T-helper 17 cell (primary cell): ENCODE data around the gene ADARB2. TPM values are rescaled to one million over a fixed set of nuclear protein-coding genes. Genes with fewer than 3 reads are reported as not detected.
"Not testable (repeated sequence)": the region's sequence is repeated elsewhere in the genome, so short reads cannot be mapped to it uniquely, and the experiment has no call there.

Experiments used
- ATAC-seq: fragments of 150-1000 bp; cut with Tn5 transposase; 2 replicates; pipeline ENCODE4 v1.10.0; 2021; ENCODE audit warnings: mild to moderate bottlenecking, moderate library complexity
- DNase-seq, 3 donors: peaks; one replicate each; pipeline versions ENCODE4 v3.0.0 to v3.0.0-alpha.2; 2020 to 2021
- H3K9me3 ChIP-seq: one replicate; pipeline ENCODE4 v1.7.0; 2013; ENCODE audit warnings: low read length, mild to moderate bottlenecking; ENCODE audit not compliant: control insufficient read depth, poor library complexity, severe bottlenecking
- H3K27ac Mint-ChIP-seq: one replicate; pipeline ENCODE4 v1.8.0; 2022; ENCODE audit warnings: mild to moderate bottlenecking, moderate library complexity, mixed read lengths
- H3K27me3 Mint-ChIP-seq: one replicate; pipeline ENCODE4 v1.8.0; 2022; ENCODE audit warnings: mixed read lengths
- H3K36me3 Mint-ChIP-seq: one replicate; pipeline ENCODE4 v1.8.0; 2022; ENCODE audit warnings: low read depth, mixed read lengths
- H3K4me1 Mint-ChIP-seq: one replicate; pipeline ENCODE4 v1.8.0; 2022; ENCODE audit warnings: mild to moderate bottlenecking, mixed read lengths
- H3K4me3 Mint-ChIP-seq: one replicate; pipeline ENCODE4 v1.8.0; 2022; ENCODE audit warnings: mild to moderate bottlenecking, moderate library complexity, mixed read lengths
- total RNA-seq, 4 donors: library from RNA in 2 of 4; stranded (reverse) in 2 of 4; gene quantifications; one replicate each; pipeline ENCODE4 v1.2.3 and lab custom pipeline; 2022 to 2026

ADARB2 gene
- total RNA-seq, 2 donors from 2014 or later = 0.18 TPM; not detected in 1

DNA sequence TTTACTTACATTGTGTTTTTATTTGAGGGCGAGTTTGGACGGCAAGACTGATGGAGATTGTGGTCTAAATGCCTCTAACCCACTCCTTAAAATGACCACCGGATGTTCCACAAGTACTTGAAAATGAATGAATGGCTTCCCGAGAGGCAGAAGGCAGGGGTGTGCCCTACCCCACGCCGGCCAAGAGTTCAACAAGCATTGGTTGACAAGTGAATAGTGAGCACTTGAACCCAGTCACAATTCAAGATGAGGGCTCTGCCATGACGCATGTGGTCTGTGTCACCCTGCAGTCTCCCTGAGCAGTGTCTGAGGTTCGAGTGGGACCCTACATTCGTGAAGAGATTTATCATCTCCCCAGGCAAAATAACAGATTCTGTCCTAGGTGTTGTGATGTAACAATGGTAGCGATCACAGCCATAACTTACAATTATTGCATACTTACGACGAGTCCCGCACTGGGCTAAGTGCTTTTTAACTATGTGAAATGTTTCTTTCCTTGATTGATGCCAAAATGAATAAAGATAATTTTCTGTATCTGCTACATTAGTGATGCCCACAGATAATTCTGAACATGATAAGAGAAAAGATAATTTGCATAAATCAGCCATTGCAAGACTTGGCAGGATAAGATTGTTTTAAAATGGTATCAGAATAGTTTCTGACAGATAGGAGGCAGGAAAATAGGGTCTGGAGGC, 375.8 kb downstream of the ADARB2 start:
- Mint-ChIP-seq H3K4me1 (peaks cover 9% of the 10 kb centered on the region), H3K27me3 (peaks cover 32% of the 10 kb centered on the region), H3K4me3 (no peak overlapping the region), H3K27ac (no peak overlapping the region), H3K36me3 (peaks cover 2% of the 10 kb centered on the region)
- no peak for ATAC-seq
- H3K9me3 ChIP-seq = no peaks in the 10 kb centered on the region
- DNase-seq = no peak

DNA sequence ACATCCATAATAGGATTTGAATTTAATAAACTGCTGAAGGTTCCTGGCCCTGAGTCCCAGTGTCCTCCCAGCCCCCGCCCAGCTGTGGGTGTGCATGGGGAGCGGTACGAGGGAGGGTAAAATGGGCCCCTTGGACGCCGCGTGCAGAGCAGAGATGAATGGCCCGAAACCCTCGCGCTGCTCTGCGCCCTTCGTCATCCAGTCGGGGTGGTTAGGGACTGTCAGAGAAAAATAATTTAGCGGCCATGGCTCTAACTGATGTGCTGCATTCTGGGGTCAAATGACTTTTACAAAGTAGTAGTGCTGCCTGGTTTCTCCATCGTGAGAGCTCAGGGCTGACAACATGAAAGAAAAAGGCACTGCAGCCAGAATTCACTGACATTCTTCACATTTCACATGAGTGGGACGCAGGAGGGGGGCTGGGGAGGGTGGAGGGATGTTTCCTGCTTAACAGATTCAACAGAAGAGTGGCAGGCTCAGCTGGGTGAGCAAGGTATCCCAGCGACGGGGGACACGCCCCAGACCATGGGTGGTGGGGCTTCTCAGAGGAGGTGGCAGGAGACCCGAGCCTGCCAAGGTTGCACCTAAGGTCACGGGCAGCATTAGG, 376.7 kb downstream of the ADARB2 start:
- H3K27ac Mint-ChIP-seq = no peak overlapping the region
- DNase-seq (no peak), ATAC-seq (no peak)
- H3K4me3 Mint-ChIP-seq = no peak overlapping the region
- H3K4me1 Mint-ChIP-seq = peaks cover 9% of the 10 kb centered on the region
- peaks cover 30% of the 10 kb centered on the region for H3K27me3 Mint-ChIP-seq
- H3K36me3 Mint-ChIP-seq = no peaks in the 10 kb centered on the region
- H3K9me3 ChIP-seq = no peaks in the 10 kb centered on the region

DNA sequence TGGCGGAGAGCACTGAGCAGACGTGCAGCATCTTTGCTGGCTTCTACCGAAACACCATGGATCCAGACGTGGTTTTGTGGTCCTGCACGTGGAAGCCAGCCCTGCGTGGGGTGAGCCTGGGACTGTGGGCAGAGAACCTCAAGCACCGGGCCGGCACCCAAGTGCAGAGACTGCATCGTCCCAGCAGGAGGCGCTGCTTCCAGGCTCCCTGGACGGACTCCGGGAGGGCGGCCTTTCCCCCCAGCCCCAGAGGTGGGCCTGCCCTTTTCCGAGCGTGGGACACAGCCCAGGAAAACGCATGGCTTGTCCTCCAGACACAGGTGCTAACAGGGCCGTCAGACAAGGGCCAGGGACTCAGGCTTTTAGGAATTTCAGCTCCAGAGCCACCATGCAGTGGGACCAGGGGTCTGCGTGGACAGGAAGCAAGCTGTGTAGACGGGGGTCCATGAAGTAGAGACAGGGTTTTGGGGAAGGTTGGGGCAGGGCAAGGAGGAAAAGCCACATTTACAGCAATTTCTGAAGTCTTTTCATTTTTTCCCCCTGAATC, 377.2 kb downstream of the ADARB2 start:
- Mint-ChIP-seq H3K4me3 (no peak overlapping the region), H3K36me3 (no peaks in the 10 kb centered on the region), H3K27ac (no peak overlapping the region), H3K27me3 (peaks cover 34% of the 10 kb centered on the region), H3K4me1 (peaks cover 9% of the 10 kb centered on the region)
- DNase-seq (no peak), ATAC-seq (no peak)
- H3K9me3 ChIP-seq = no peaks in the 10 kb centered on the region

DNA sequence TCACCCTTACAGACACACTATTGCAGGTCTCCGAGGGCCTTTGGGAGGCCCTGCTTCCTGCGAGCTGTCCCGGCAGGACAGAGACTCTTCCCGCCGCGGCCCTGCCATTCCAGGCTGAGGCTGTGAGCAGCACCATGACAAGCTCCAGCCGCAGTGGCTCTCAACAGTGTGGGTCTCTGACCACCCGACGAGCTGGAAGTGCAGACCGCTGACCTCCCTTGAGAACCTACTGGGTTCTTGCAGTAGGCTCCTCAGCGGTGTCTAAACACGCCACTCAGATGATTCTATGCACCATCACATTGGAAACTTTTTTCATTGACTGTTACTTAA, 377.7 kb downstream of the ADARB2 start:
- peaks cover 37% of the 10 kb centered on the region for H3K27me3 Mint-ChIP-seq
- H3K4me1 Mint-ChIP-seq = peaks cover 9% of the 10 kb centered on the region
- ATAC-seq = no peak
- no peaks in the 10 kb centered on the region for H3K9me3 ChIP-seq
- no peak overlapping the region for H3K27ac Mint-ChIP-seq
- H3K4me3 Mint-ChIP-seq = peak overlapping the region; percentile 31
- no peak for DNase-seq
- no peaks in the 10 kb centered on the region for H3K36me3 Mint-ChIP-seq

DNA sequence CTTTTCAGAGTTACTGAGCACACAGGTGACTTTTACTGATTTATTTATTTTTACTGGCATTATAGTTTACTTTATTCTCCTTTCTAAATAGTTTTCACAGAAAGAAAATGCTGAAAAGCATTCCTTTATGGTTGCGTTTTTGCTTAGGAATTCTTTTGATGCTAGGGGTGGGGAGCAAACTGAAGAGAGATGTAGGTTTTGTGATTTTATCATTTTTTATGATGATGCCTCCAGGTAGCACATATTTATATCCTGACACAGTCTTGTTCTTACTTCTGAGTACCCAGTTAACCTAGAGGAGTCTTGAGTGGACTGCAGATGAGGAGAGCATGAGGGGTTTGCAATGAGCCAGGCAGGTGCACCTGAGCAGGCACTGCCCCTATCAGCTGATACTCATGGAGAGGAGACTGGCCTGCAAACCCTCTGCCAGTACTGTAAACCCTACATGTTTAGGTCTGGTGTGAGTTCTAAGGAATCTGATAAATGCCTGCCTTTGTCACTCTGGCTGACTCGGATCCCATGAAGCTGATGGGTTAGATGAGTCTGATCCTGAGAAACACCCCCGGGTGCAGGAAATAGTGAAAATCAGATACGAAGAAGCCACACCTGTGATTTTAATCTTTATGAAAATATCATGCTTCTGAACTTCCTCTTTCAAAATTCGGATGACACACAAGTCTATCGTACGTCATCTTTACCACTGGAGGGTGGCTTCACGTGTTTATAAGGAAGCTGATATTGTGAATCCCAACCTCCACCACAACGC, 378.3 kb downstream of the ADARB2 start:
- Mint-ChIP-seq H3K27ac (peak overlapping the region; percentile 16), H3K36me3 (no peaks in the 10 kb centered on the region), H3K4me3 (peak overlapping the region; percentile 31), H3K27me3 (peaks cover 37% of the 10 kb centered on the region), H3K4me1 (peaks cover 9% of the 10 kb centered on the region)
- ATAC-seq (peak; percentile 60), DNase-seq (no peak)
- no peaks in the 10 kb centered on the region for H3K9me3 ChIP-seq

DNA sequence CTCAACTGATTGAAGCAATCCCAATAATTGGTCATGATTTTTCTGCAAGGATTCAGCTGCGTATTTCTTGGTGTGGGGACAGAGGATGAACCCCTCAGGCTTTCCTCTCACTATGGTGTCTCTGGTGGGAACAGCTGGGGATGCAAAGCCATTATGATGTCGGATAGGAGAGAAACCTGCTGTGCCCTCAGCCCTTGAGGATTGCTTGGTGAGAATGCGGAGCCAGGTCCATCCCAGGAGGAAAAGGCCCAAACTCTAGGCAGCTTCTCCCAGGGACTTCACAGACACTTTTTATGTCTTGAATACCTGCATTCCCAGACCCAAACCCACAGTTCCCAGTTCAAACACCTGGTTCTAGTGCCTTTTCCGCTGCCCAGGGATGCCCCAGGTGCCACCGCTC, 379.2 kb downstream of the ADARB2 start:
- H3K4me1 Mint-ChIP-seq = peaks cover 9% of the 10 kb centered on the region
- H3K9me3 ChIP-seq = no peaks in the 10 kb centered on the region
- no peaks in the 10 kb centered on the region for H3K36me3 Mint-ChIP-seq
- H3K27ac Mint-ChIP-seq = peak overlapping the region; percentile 16
- H3K4me3 Mint-ChIP-seq = no peak overlapping the region
- ATAC-seq (no peak), DNase-seq (no peak)
- peaks cover 37% of the 10 kb centered on the region for H3K27me3 Mint-ChIP-seq

DNA sequence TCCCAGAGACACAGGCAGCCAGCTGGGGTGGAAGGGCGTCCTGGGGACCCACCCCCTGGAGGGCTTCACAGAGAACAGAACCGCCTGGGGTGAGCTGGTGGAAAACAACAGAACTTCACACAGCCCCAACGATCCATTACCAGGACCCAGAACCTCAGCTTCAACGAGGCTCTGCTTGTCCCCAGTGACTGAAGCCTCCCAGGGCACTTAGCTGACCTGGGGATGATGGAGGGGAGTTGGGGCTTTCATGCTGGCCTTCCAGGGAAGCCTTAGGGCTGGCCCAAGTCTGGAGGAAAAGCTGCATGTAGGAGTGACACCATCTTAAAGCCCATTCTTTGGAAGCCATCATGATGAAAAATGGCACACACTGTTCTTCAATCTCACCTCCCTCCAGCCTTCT, 381.0 kb downstream of the ADARB2 start:
- ATAC-seq (no peak), DNase-seq (no peak)
- Mint-ChIP-seq H3K27me3 (peaks cover 37% of the 10 kb centered on the region), H3K36me3 (no peaks in the 10 kb centered on the region), H3K4me3 (no peak overlapping the region), H3K4me1 (peaks cover 9% of the 10 kb centered on the region), H3K27ac (no peak overlapping the region)
- H3K9me3 ChIP-seq = no peaks in the 10 kb centered on the region

DNA sequence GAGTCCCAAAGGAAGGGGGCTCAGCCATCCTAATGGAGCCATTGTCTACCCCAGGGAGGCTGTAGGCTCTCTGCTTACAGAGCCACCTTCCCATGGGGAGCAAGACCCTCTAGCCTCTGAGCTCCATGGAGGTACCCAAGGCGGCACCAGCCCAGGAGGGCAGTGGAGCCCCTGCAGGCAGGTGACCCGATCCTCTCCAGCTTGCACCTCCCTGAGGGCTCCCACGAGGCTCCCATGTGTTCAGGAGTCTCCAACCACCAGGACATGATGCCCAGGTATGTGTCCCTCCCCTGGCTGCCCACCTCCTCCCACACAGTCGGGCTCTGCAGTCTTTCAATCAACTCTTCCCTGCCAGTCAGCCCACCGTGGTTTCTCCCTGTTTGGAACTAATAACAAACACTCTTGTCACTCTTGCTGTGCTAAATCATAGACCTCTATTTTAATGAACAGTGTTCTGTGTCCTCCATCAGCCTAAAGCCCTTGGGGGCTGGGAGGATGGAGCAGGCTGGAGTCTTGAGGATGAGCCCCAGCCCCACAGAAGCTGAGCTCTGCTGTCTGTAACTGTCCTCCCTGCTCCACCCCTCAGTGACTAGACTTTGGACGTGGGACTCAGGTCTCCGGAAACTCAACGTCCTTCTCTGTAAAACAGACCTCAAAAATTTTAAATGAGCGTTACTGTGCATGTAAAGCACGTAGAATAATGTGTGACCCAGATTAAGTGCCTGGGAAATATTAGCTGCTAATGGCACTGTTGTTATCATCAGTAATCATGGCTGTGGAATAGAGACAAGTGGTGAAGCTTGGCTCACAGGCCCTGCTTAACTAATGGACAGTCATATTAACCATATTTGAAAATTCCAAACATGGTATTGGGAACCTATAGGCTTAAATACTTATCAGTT, 382.3 kb downstream of the ADARB2 start:
- Mint-ChIP-seq H3K27me3 (peaks cover 38% of the 10 kb centered on the region), H3K36me3 (no peaks in the 10 kb centered on the region), H3K4me1 (peaks cover 9% of the 10 kb centered on the region), H3K27ac (no peak overlapping the region), H3K4me3 (no peak overlapping the region)
- DNase-seq (no peak), ATAC-seq (no peak)
- H3K9me3 ChIP-seq = no peaks in the 10 kb centered on the region

DNA sequence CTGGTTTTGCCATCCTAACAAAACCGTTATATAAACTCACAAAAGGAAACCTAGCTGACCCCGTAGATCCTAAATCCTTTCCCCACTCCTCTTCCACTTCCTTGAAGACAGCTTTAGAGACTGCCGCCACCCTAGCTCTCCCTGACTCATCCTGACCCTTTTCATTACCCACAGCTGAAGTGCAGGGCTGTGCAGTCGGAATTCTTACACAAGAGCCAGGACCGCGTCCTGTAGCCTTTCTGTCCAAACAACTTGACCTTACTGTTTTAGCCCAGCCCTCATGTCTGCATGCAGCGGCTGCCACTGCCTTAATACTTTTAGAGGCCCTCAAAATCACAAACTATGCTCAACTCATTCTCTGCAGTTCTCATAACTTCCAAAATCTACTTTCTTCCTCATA, 385.0 kb downstream of the ADARB2 start:
- H3K4me3 Mint-ChIP-seq, ATAC-seq, H3K4me1 Mint-ChIP-seq, H3K36me3 Mint-ChIP-seq, H3K9me3 ChIP-seq, DNase-seq, H3K27ac Mint-ChIP-seq: not testable (repeated sequence)
- H3K27me3 Mint-ChIP-seq = peaks cover 28% of the 10 kb centered on the region

DNA sequence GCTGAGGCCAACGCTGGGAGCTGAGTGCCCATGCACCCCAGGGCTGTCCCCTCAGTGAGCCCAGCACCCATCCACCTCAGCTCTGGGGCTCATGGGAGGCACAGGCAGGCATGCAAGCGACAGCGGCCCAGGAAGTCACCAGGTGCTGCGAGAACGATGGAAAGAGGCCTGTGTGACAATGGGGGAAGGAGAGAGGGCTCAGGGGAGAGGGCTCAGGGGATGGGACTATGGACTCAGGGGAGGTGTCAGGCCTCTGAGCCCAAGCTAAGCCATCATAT, 388.6 kb downstream of the ADARB2 start:
- Mint-ChIP-seq H3K27ac (no peak overlapping the region), H3K4me3 (no peak overlapping the region), H3K4me1 (peaks cover 2% of the 10 kb centered on the region), H3K36me3 (peaks cover 4% of the 10 kb centered on the region), H3K27me3 (peaks cover 29% of the 10 kb centered on the region)
- H3K9me3 ChIP-seq = no peaks in the 10 kb centered on the region
- no peak for ATAC-seq
- no peak for DNase-seq

DNA sequence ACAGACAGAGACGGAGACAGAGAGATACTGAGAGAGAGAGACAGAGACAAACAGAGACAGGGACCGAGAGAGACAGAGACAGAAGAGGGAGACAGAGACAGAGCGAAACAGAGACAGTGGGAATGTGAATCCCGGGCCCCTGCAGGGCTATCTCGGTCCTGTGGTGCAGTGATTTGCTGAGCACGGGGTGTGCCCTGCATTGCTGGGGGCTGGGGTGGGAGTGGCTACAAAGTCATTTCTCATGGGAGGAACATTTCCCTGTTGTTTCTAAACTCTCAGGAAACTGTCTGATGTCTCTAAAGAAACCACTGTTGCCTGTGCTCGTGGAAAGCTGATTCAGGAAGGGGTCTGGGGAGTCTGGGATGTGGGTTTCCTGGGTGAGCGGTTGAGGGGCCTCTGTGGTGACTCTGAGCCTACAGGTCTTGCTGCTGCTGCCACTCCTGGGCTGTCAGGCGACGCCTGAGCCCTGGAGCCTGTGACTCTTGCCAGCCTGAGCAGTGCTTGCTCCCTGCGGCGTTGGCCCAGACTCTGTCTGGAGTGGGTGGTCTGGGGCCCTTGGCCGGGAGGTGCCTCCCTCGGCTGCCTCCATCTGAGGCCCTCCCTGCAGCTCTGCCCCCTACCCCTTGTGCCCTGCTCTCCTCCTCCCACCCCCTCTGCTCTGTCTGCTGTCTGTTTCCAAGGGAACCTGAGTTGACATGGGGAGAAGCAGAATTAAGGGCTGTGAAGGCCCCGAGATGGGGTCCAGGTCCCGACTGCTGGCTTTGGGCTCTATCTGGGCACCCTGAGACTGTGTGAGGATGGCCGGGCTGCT, 389.2 kb downstream of the ADARB2 start:
- H3K9me3 ChIP-seq = no peaks in the 10 kb centered on the region
- ATAC-seq (no peak), DNase-seq (no peak)
- Mint-ChIP-seq H3K27me3 (peaks cover 29% of the 10 kb centered on the region), H3K4me3 (no peak overlapping the region), H3K27ac (peak overlapping the region; percentile 27), H3K4me1 (peaks cover 2% of the 10 kb centered on the region), H3K36me3 (peaks cover 4% of the 10 kb centered on the region)

DNA sequence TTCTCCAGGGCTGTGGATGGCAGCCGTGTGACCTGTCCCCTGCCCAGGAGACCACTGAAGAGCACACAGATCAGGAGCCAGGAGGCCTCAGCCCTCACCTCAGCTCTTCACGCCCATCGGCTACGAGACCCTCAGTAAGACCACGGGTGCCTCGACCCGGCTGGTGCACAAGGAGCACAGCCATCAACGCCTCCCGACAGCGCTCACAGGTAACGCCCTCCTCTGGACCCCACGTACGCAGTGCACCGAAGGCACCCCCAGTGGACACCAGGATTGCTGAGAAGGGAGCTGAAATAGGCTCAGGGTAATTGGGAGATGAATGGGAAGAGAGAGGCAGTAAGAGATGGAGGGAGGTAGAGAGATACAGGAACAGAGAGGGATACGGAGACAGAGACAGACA, 389.8 kb downstream of the ADARB2 start:
- Mint-ChIP-seq H3K27me3 (peaks cover 29% of the 10 kb centered on the region), H3K4me1 (peaks cover 2% of the 10 kb centered on the region)
- no peak for DNase-seq

More for the DNA sequence above, 389.8 kb downstream of the ADARB2 start:
- ATAC-seq = no peak
- H3K36me3 Mint-ChIP-seq = peaks cover 4% of the 10 kb centered on the region
- no peaks in the 10 kb centered on the region for H3K9me3 ChIP-seq
- no peak overlapping the region for H3K4me3 Mint-ChIP-seq
- peak overlapping the region; percentile 27 for H3K27ac Mint-ChIP-seq
